ENCODE results near the gene ZHX3.

Gene ZHX3

DNA sequence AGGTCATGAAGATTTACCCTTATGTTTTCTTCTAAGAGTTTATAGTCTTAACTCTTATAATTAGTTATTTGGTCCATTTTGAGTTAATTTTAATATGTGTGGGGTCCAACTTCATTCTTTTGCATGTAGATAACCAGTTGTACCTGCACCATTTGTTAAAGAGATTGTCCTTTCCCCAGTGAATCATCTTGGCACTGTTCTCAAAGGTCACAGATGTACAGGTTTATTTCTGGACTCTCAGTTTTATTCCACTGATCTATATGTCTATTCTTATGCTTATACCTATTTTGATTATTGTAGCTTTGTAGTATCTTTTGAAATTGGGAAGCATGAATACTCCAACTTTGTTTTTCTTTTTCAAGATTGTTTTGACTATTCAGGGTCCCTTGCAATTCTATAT is 44.1 kb downstream of the ZHX3 start:
- H3K9me3 ChIP-seq (ENCODE audit: control insufficient read depth, low read length), result no peaks in the 10 kb centered on the region
- no peaks in the 10 kb centered on the region for H3K36me3 ChIP-seq (ENCODE audit: control insufficient read depth, insufficient read depth, low read length)
- H3K4me3 ChIP-seq (ENCODE audit: extremely low read depth, insufficient read depth, low read length, poor library complexity, severe bottlenecking), result no peak overlapping the region
- no peaks in the 10 kb centered on the region for H3K4me1 ChIP-seq (ENCODE audit: control insufficient read depth, insufficient read depth, low read length, poor library complexity, severe bottlenecking)
- H3K27ac ChIP-seq (ENCODE audit: low read depth, low read length, severe bottlenecking), result no peak overlapping the region

DNA sequence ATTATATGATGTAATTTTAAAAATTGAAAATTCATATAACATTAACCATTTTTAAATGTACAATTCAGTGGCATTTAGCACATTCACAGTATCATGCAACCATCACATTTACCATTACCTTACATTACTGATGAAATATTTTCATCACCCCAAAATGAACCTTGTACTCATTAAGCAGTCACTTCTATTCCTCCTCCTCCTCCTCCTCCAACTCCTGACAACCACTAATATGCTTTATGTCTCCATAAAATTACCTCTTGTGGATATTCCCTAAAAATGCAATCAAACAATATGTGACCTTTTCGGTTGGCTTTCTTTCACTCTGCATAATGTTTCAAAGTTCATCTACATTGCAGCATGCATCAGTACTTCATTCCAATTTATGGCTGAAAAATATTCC is 45.2 kb downstream of the ZHX3 start:
- no peak overlapping the region for H3K4me3 ChIP-seq (ENCODE audit: extremely low read depth, insufficient read depth, low read length, poor library complexity, severe bottlenecking)
- WGBS, 2 experiments (ENCODE audit: insufficient coverage in 2 of 2), result 100% methylated on average over 1 of the region's 1 CpG; no CpG with 5 or more reads in 1 of the 2 experiments

DNA sequence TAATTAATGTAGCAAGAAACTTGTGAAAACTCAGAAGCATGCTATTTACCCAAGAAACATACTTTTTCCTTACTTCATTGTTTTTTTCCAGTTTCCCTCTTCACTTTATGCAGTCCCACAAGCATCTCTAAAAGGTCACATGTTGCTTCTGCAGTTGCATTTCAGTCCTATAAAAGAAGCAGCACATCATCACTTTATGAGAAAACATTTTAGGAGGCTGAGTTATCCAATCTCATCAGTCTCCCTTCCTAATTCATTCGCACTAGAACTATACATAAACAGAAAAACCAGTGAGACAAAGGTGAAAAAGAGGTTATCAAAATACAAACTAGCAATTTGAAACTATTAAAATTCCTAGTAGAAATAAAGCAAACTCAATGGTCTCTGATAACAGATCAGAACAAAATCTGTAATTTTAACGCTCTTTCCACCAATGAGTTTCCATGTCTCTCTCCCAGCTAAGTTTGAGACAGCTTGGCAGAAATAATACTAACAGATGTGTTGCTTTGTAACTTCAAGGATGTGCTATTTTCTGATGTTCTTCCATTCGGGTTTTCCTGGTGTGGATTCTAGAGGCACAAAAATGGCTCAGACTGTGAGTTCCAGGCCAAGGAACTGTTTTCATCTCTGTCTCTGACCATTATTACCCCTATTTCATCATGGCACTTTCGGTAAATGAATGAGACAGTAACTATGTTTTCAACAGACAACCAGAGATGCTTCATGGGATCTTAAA is 48.4 kb downstream of the ZHX3 start:
- peaks cover 3% of the 10 kb centered on the region for H3K36me3 ChIP-seq (ENCODE audit: control insufficient read depth, insufficient read depth, low read length)
- no peaks in the 10 kb centered on the region for H3K4me1 ChIP-seq (ENCODE audit: control insufficient read depth, insufficient read depth, low read length, poor library complexity, severe bottlenecking)
- no peak overlapping the region for H3K27ac ChIP-seq (ENCODE audit: low read depth, low read length, severe bottlenecking)
- H3K9me3 ChIP-seq (ENCODE audit: control insufficient read depth, low read length), result no peaks in the 10 kb centered on the region
- no peak overlapping the region for H3K4me3 ChIP-seq (ENCODE audit: extremely low read depth, insufficient read depth, low read length, poor library complexity, severe bottlenecking)
- WGBS, 2 experiments (ENCODE audit: insufficient coverage in 2 of 2), result 88 to 92% methylated on average over 2 to 3 of the region's 4 CpGs

More for the DNA sequence above, 45.2 kb downstream of the ZHX3 start:
- no peak overlapping the region for H3K27ac ChIP-seq (ENCODE audit: low read depth, low read length, severe bottlenecking)
- no peaks in the 10 kb centered on the region for H3K36me3 ChIP-seq (ENCODE audit: control insufficient read depth, insufficient read depth, low read length)
- no peaks in the 10 kb centered on the region for H3K9me3 ChIP-seq (ENCODE audit: control insufficient read depth, low read length)
- no peaks in the 10 kb centered on the region for H3K4me1 ChIP-seq (ENCODE audit: control insufficient read depth, insufficient read depth, low read length, poor library complexity, severe bottlenecking)

DNA sequence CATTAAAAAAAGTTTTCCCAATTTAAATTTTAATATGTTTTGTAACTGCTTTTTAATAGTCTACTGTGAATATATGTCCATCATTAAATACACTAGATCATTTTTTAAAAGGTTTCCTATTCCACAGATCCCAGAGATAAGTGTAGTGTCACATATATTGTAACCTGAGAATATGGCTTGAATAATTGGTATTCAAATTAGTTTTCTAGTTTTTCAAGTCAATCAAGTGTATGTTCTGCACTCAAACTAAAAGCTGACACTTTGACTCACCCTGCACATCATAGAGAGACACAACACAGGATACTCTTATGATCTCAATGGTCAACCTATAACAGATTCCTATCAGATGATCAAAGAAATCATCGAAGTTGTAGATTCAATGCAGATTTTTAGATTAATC is 49.1 kb downstream of the ZHX3 start:
- no peak overlapping the region for H3K27ac ChIP-seq (ENCODE audit: low read depth, low read length, severe bottlenecking)
- peaks cover 3% of the 10 kb centered on the region for H3K36me3 ChIP-seq (ENCODE audit: control insufficient read depth, insufficient read depth, low read length)
- no peaks in the 10 kb centered on the region for H3K4me1 ChIP-seq (ENCODE audit: control insufficient read depth, insufficient read depth, low read length, poor library complexity, severe bottlenecking)
- no peaks in the 10 kb centered on the region for H3K9me3 ChIP-seq (ENCODE audit: control insufficient read depth, low read length)
- H3K4me3 ChIP-seq (ENCODE audit: extremely low read depth, insufficient read depth, low read length, poor library complexity, severe bottlenecking), result no peak overlapping the region
- WGBS, 2 experiments (ENCODE audit: insufficient coverage in 2 of 2), result no CpG with 5 or more reads among the region's 1 CpG

DNA sequence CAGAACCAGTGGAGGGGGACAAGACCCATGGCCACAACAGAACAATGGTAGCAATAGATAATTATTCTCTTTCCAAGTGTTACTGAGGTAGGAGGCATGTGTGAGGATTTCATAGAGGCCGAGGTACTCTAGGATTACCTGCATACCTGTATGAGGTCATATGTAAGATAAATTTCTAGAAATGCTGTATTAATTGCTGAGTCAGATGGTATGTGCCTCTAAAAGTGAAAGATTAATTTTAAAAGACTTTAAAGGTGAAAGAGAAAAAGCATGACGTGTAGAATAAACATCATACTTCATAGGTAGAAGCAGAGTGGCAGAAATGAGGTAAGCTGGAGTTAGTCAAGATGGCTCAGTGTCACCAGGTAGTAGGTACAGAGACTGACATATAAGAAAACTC is 51.6 kb downstream of the ZHX3 start:
- no peaks in the 10 kb centered on the region for H3K9me3 ChIP-seq (ENCODE audit: control insufficient read depth, low read length)
- peaks cover 3% of the 10 kb centered on the region for H3K36me3 ChIP-seq (ENCODE audit: control insufficient read depth, insufficient read depth, low read length)
- H3K4me1 ChIP-seq (ENCODE audit: control insufficient read depth, insufficient read depth, low read length, poor library complexity, severe bottlenecking), result no peaks in the 10 kb centered on the region
- H3K27ac ChIP-seq (ENCODE audit: low read depth, low read length, severe bottlenecking), result no peak overlapping the region
- H3K4me3 ChIP-seq (ENCODE audit: extremely low read depth, insufficient read depth, low read length, poor library complexity, severe bottlenecking), result no peak overlapping the region
- 60 to 83% methylated on average over 1 to 2 of the region's 2 CpGs for WGBS, 2 experiments (ENCODE audit: insufficient coverage in 2 of 2)

DNA sequence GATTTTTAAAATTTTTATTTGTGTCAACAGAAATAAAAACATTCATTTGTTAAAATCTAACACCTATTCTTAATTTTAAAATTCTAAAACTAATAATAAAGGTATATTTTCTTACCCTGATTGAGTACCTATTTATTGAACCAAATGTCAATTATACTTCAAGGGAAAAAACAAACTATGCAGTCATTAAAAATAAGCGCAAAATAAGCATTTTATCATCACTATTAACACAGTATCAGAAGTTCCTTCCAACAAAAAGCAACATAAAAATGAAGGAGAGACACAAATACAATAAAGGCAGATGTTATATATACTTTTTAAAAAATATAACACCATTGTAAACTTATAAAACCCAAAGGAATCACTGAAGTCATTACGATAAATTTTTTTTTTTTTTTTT is 52.7 kb downstream of the ZHX3 start:
- Histone ChIP-seq H3K4me3 (ENCODE audit: extremely low read depth, insufficient read depth, low read length, poor library complexity, severe bottlenecking) (no peak overlapping the region), H3K36me3 (ENCODE audit: control insufficient read depth, insufficient read depth, low read length) (peaks cover 3% of the 10 kb centered on the region), H3K9me3 (ENCODE audit: control insufficient read depth, low read length) (no peaks in the 10 kb centered on the region), H3K27ac (ENCODE audit: low read depth, low read length, severe bottlenecking) (no peak overlapping the region), H3K4me1 (ENCODE audit: control insufficient read depth, insufficient read depth, low read length, poor library complexity, severe bottlenecking) (no peaks in the 10 kb centered on the region)
- WGBS, 2 experiments (ENCODE audit: insufficient coverage in 2 of 2), result 83 to 100% methylated on average over 1 of the region's 2 CpGs

DNA sequence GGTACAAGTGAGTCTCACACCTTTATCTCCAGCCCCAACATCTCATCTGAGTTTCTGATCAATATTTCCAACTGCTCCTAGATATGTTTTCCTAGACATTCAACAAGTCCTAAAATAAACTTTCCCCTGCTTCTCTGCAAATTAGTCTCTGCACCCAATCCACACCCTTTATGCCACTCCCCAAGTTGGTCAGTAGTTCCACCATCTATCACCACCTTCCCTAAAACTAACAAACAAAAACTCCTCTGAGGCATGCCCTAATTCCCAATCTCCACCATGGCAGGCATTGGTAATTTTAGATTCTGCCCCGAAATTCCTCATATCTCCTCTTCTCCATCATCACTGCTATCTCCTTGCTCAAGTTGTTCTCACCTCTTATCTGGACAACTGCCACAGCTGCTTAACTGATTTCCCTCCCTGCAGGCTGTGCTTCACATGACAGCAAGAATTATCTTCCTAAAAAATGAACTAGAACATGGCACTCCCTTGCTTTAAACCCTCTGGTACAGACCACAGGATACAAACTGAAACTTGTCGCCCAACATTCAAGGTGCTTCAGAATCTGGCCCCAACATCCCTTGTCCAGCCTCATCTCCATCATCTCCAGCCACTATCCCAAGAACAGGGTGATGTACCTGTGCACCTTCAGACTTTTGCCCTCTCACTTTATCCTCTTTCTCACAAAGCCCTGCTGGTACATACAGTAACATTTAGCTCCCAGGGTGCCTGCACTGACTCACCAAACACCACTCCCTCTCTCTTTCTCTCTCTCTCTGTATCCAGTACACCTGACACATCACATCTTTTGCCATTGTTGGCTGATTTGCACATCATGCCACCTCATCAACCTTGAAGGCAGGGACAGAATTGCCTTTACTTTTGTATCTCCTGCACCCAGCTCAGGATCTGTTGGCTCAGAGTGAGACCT is 55.5 kb downstream of the ZHX3 start:
- H3K27ac ChIP-seq (ENCODE audit: low read depth, low read length, severe bottlenecking), result no peak overlapping the region
- H3K4me3 ChIP-seq (ENCODE audit: extremely low read depth, insufficient read depth, low read length, poor library complexity, severe bottlenecking), result no peak overlapping the region
- H3K9me3 ChIP-seq (ENCODE audit: control insufficient read depth, low read length), result no peaks in the 10 kb centered on the region
- 80 to 86% methylated on average over 2 of the region's 2 CpGs for WGBS, 2 experiments (ENCODE audit: insufficient coverage in 2 of 2)
- H3K4me1 ChIP-seq (ENCODE audit: control insufficient read depth, insufficient read depth, low read length, poor library complexity, severe bottlenecking), result no peaks in the 10 kb centered on the region
- peaks cover 3% of the 10 kb centered on the region for H3K36me3 ChIP-seq (ENCODE audit: control insufficient read depth, insufficient read depth, low read length)

DNA sequence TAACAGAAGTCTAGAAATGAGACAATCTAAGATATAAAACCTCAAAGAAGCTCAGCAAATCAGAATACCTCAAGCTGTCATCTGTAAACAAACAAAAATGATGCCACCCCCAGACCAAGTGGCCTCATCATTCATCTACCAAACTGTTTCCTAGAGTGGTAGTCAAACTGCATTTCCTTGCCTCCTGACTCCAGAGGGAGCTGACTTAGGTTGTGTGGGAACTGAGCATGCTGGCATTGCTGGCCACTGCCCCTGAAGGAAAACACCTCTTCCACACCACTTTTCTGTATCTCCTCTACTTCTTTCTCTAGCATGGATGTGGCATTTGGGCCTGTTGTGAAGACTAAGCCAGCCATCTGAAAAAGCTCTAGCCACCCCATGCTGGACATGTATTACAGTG is 56.3 kb downstream of the ZHX3 start:
- Histone ChIP-seq H3K4me1 (ENCODE audit: control insufficient read depth, insufficient read depth, low read length, poor library complexity, severe bottlenecking) (no peaks in the 10 kb centered on the region), H3K36me3 (ENCODE audit: control insufficient read depth, insufficient read depth, low read length) (no peaks in the 10 kb centered on the region)

DNA sequence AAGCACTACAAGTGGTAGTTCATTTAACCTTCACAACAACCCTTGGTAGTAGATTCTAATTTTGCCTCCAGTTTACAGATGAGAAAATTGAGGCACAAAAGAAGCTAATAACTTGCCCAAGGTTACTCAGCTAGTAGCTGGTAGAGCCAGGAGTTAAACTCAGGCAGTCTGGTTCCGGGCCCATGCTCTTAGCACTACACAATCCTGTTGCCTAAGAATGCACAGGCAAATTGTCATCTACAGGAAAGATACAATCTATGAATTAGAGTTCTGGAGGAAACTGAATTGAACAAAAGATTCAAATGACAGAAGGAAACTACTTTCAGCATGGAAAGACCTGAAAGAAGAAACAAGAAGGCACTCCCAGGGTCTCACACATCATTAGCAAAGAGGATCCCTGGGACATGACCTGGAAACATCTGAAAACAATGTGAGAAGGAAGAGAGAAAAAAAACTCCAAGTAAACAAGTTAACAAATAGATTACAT is 56.8 kb downstream of the ZHX3 start:
- no peaks in the 10 kb centered on the region for H3K9me3 ChIP-seq (ENCODE audit: control insufficient read depth, low read length)
- H3K27ac ChIP-seq (ENCODE audit: low read depth, low read length, severe bottlenecking), result no peak overlapping the region
- H3K36me3 ChIP-seq (ENCODE audit: control insufficient read depth, insufficient read depth, low read length), result no peaks in the 10 kb centered on the region
- H3K4me3 ChIP-seq (ENCODE audit: extremely low read depth, insufficient read depth, low read length, poor library complexity, severe bottlenecking), result no peak overlapping the region
- no CpG with 5 or more reads among the region's 1 CpG for WGBS, 2 experiments (ENCODE audit: insufficient coverage in 2 of 2)
- no peaks in the 10 kb centered on the region for H3K4me1 ChIP-seq (ENCODE audit: control insufficient read depth, insufficient read depth, low read length, poor library complexity, severe bottlenecking)

More for the DNA sequence above, 56.3 kb downstream of the ZHX3 start:
- H3K4me3 ChIP-seq (ENCODE audit: extremely low read depth, insufficient read depth, low read length, poor library complexity, severe bottlenecking), result no peak overlapping the region
- no peak overlapping the region for H3K27ac ChIP-seq (ENCODE audit: low read depth, low read length, severe bottlenecking)
- no peaks in the 10 kb centered on the region for H3K9me3 ChIP-seq (ENCODE audit: control insufficient read depth, low read length)

DNA sequence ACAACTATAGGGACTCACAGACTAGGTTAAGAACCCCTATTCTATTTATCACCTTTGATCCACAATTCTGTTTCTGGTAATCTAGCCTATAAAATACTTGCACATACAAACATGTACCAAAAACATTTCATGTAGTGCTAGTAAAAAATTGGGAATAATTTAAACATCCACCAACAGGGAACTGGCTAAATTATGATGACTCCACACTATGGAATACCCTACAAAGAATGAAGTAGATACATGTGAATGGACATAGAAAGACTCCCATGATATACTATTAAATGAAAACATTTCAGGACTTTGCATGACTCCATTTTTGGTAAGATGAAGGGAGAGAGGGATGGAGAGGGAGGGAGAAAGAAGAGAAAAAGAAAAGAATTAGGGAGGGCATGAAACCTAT is 58.2 kb downstream of the ZHX3 start:
- no peaks in the 10 kb centered on the region for H3K36me3 ChIP-seq (ENCODE audit: control insufficient read depth, insufficient read depth, low read length)
- H3K4me1 ChIP-seq (ENCODE audit: control insufficient read depth, insufficient read depth, low read length, poor library complexity, severe bottlenecking), result no peaks in the 10 kb centered on the region
- no peak overlapping the region for H3K4me3 ChIP-seq (ENCODE audit: extremely low read depth, insufficient read depth, low read length, poor library complexity, severe bottlenecking)
- H3K9me3 ChIP-seq (ENCODE audit: control insufficient read depth, low read length), result no peaks in the 10 kb centered on the region
- H3K27ac ChIP-seq (ENCODE audit: low read depth, low read length, severe bottlenecking), result no peak overlapping the region

DNA sequence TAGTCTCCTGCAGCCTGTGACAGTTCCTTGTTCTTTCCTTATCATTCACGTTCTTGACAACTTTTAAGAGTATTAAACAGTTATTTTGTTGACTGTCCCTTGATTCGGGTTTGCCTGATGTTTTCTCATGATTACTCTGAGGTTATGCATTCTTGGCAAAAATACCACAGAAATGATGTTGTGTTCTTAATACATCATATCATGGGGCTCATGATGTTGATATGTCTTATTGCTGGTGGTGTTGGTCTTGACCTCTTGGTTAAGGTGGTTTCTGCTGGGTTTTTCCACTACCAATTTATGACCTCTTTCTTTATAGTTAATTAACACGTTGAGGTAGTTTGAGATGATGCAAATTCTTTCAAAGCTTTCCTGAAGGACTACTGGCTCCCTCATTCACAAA is 59.1 kb downstream of the ZHX3 start:
- Histone ChIP-seq H3K4me3 (ENCODE audit: extremely low read depth, insufficient read depth, low read length, poor library complexity, severe bottlenecking) (no peak overlapping the region), H3K27ac (ENCODE audit: low read depth, low read length, severe bottlenecking) (no peak overlapping the region), H3K36me3 (ENCODE audit: control insufficient read depth, insufficient read depth, low read length) (no peaks in the 10 kb centered on the region), H3K4me1 (ENCODE audit: control insufficient read depth, insufficient read depth, low read length, poor library complexity, severe bottlenecking) (no peaks in the 10 kb centered on the region), H3K9me3 (ENCODE audit: control insufficient read depth, low read length) (no peaks in the 10 kb centered on the region)
- WGBS, 2 experiments (ENCODE audit: insufficient coverage in 2 of 2), result no CpG with 5 or more reads among the region's 3 CpGs

Measured in mesodermal cell (in vitro differentiated cells).